Ecto neural progenitor cell (in vitro differentiated cells): ENCODE measurements around the gene CA5A.
"Not testable (repeated sequence)": the region's sequence is repeated elsewhere in the genome, so short reads cannot be mapped to it uniquely, and the experiment has no call there.

Experiments used
- DNase-seq: peaks from one replicate; pipeline ENCODE4 v3.0.0-alpha.2; 2018; ENCODE audit warnings: low spot score

Gene CA5A

GRCh38 chr16:87865902-87866555 lies 70.3 kb downstream of the CA5A start:
- DNase-seq = not testable (repeated sequence)

GRCh38 chr16:87864331-87864989 lies 71.9 kb downstream of the CA5A start:
- DNase-seq = no peak

GRCh38 chr16:87863327-87863635 lies 73.0 kb downstream of the CA5A start:
- DNase-seq = not testable (repeated sequence)

- DNase-seq = not testable (repeated sequence)
These were observed 73.6 kb downstream of the CA5A start for GRCh38 chr16:87862597-87863326.

GRCh38 chr16:87861300-87862099 lies 74.8 kb downstream of the CA5A start:
- not testable (repeated sequence) for DNase-seq

GRCh38 chr16:87860553-87861299 lies 75.6 kb downstream of the CA5A start:
- DNase-seq = no peak

GRCh38 chr16:87858151-87858993 lies 78.0 kb downstream of the CA5A start:
- not testable (repeated sequence) for DNase-seq

- no peak for DNase-seq
These were observed 79.5 kb downstream of the CA5A start for GRCh38 chr16:87856791-87857228.

- DNase-seq = no peak
These were observed 80.2 kb downstream of the CA5A start for GRCh38 chr16:87855852-87856715.

- no peak for DNase-seq
These were observed 81.2 kb downstream of the CA5A start for GRCh38 chr16:87854907-87855683.

- DNase-seq = no peak
These were observed 82.0 kb downstream of the CA5A start for GRCh38 chr16:87854053-87854906.

GRCh38 chr16:87853411-87854052 lies 82.8 kb downstream of the CA5A start:
- DNase-seq = peak; percentile 89

- no peak for DNase-seq
These were observed 84.7 kb downstream of the CA5A start for GRCh38 chr16:87851601-87852000.

GRCh38 chr16:87851141-87851587 lies 85.2 kb downstream of the CA5A start:
- no peak for DNase-seq

- DNase-seq = peak; percentile 86
These were observed 86.0 kb downstream of the CA5A start for GRCh38 chr16:87850009-87851006.

GRCh38 chr16:87849419-87850008 lies 86.8 kb downstream of the CA5A start:
- no peak for DNase-seq
